Upper lobe of left lung (tissue), 4 donors: Measurements from ENCODE around the gene CBX2.

ENCODE experiments used
- CTCF ChIP-seq, 6 experiments: fragments of 450-650 bp in 4 of 6; fragments of 200-600 bp in 2 of 6; sonication (generic) in 2 of 6; IDR thresholded peaks; one replicate each; pipeline ENCODE4 v1.5.1; 2016 to 2019; ENCODE audit warnings: antibody characterized with exemption in 6 of 6
- POLR2A ChIP-seq, 4 donors: fragments of 450-650 bp; IDR thresholded peaks; one replicate each; pipeline ENCODE4 v1.5.1; 2016 to 2017; ENCODE audit warnings: antibody characterized with exemption in 4 of 4, mild to moderate bottlenecking in 2 of 4

- no peak for TF ChIP-seq CTCF (IDR thresholded peaks at IDR 0.05)
- no peak for TF ChIP-seq POLR2A (IDR thresholded peaks at IDR 0.05)
Measured at GRCh38 chr17:79765708-79766107, 12.2 kb upstream of the CBX2 start.
